Fibroblast of upper back skin (primary cell): ENCODE data around the gene LNX1.
A peak's percentile ranks its signal among the peaks of the same experiment; 100 is the strongest.

Experiments
- DNase-seq: peaks from one replicate; pipeline ENCODE4 v3.0.0-alpha.2; 2013

LNX1 gene

GRCh38 chr4:53532521-53532920 lies 58.8 kb downstream of the LNX1 start:
- DNase-seq: peak; percentile 80

DNA sequence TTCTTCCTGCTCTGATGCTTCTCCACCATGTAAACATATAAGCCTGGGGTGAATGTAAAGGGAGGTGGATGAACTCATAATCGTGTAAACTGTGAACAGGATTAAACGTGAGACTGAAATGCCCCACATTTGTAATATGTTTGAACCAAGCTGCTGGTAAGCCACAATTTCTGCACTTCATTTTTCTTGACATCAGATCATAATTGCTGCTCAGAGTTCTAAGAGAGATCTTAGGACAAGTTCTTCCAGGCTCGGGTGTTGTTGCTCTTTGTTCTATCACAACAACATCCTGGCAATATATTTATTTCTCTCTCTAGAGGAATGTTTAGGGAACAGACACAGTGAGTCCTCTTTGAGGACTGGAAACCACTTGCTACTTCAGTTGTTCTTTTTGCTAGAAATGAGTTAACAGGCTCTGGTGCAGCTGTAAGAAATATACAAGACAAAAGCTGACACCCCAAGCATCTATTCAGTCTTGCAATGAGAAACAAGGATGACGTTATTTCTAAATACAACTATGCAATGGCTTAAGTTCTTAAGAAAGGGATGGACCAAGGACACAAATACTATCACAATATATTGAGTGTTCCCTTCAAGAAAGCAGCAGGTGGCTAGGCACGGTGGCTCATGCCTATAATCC lies 59.6 kb downstream of the LNX1 start:
- DNase-seq: no peak

DNA sequence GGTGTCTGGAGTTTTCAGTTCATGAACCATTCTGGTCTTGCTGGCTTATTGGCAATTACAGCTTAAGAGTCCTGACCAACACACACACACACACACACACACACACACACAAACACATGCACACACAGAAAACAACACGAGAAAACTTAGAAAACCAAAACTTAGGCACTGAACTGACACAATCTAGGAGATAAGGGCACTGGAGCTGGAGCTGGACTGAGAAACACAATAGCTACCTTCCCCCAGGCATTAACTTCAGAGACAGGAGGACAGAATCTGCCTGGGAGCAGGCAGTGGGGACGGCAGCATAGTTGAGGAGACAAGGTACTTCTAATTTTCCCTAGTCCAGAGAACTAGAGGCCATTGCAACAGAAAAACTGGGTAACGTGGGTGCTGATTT lies 62.3 kb downstream of the LNX1 start:
- no peak for DNase-seq

DNA sequence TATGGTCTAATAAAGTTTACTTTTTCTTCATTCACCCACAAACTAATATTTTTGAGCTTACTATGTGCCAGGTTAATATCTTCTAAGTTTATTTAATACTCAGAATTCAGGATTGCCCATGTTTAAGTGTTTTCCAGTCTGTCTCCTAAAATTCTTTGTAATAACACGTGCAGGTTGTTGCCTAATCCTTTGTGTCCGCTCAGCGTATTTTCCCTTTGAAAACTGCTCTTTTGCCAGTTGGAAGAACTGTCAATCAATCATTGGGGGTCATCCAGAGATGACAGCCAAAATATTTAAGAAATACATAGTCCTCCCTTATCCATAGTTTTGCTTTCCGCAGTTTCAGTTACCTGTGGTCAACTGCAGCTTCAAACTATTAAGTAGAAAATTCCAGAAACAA lies 63.4 kb downstream of the LNX1 start:
- DNase-seq: no peak

GRCh38 chr4:53527326-53527725 lies 64.0 kb downstream of the LNX1 start:
- DNase-seq: no peak

DNA sequence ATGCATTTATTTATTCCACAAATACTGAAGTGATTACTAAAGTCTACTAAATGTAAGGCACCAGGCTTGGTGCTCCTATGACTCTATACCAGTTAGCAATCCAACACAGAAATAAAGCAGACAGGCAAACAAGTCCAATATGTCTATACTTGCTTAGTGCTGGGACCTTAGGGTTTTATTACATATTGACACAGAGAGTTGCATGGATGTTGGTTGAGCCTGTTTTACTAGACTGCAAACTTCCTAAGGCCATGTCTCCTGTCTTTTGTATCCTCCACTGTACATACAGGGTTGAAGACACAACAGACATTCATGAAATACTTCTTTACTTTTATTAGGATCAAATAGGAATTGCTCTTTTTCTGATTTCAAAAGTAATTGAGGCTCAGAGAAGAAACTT lies 69.0 kb downstream of the LNX1 start:
- DNase-seq: no peak

- DNase-seq: peak; percentile 55
Measured at GRCh38 chr4:53520116-53520515, 71.2 kb downstream of the LNX1 start.

- no peak for DNase-seq
Measured at GRCh38 chr4:53518807-53519206, 72.5 kb downstream of the LNX1 start.

- no peak for DNase-seq
Measured at GRCh38 chr4:53515076-53515475, 76.2 kb downstream of the LNX1 start.

DNA sequence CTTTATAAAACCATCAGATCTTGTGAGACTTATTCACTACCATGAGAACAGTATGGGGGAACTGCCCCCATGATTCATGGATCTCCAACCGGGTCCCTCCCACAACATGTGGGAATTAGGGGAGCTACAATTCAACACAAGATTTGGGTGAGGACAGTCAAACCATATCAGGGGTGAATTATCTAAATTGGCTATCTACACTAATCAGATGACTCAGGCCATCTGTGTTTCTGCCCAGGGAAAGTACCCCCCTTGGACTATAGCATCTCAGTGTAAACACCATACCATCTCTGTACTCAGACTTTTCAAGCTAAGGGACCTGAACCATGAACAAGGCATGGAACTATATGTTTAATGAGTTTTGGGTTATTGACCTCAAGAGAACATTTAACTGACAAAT lies 76.8 kb downstream of the LNX1 start:
- no peak for DNase-seq

GRCh38 chr4:53512608-53513007 lies 78.7 kb downstream of the LNX1 start:
- no peak for DNase-seq

DNA sequence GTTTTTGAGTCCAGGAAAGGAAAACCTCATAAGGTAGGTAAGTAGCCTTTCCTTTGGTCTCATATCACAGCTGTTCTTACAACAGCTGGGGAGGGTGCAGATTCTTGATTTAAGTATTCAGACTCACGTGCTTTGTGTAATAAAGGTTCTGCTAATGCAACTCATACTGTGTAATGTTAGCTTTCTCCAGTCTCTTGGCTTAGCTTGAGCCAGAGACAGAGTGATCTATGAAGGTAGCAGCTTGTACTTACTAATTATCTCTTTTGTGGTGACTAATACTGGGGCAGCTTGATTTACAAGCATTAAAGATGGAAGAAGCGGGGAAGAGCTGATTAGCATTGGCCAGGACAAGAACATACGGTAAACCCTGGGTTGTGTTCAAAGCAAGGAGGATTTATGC lies 80.3 kb downstream of the LNX1 start:
- DNase-seq: peak; percentile 31

- peak; percentile 25 for DNase-seq
Measured at GRCh38 chr4:53510321-53510720, 81.0 kb downstream of the LNX1 start.

GRCh38 chr4:53508446-53508845 lies 82.8 kb downstream of the LNX1 start:
- peak; percentile 76 for DNase-seq

DNA sequence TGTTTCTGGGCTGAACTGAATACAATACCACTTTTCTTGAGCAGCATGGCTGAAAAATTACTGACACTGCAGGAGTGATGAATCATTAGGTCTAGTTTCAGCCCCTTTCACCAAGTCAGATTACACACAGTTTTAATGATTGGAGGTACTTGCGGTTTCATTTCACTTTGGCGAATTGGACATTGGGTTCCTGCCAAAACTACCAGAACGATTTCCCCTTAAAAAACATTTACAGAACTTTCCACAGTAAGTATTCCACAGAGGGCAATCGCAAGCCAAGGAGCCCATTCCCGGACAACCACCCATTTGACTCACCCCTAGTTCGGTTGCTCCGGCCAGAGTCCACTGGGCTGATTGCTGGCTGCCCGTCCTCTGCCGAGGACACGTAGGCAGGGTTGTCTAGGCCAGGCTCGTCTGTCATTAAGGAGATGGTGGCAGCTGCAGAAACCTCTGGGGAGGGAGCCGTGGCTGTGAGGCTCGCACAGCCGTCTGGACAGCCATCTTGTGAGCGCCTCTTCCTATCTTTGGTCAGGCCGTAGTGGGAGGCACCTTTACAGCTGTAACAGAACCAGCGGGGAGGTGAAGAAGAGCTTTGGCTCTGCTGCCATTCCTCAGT lies 83.5 kb downstream of the LNX1 start:
- peak; percentile 94 for DNase-seq

DNA sequence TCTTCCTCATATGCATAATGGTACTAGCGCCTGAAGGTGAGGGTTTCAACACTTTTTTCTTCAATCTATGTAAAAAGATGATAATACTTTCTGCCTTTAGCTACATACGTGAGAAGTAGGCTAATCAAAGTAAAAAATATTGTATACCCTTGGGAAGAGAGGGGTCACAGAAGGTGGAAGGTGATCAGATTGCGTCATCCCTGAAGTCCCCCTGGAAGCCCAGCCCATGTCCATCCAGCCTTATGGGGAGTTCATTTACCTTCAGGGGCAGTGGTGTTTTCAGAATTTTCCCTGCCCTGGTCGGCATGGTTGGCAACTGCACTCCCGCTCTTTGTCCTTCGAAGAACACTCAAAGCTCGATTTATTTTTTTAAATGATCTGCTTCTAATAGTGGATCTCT lies 84.2 kb downstream of the LNX1 start:
- no peak for DNase-seq

DNA sequence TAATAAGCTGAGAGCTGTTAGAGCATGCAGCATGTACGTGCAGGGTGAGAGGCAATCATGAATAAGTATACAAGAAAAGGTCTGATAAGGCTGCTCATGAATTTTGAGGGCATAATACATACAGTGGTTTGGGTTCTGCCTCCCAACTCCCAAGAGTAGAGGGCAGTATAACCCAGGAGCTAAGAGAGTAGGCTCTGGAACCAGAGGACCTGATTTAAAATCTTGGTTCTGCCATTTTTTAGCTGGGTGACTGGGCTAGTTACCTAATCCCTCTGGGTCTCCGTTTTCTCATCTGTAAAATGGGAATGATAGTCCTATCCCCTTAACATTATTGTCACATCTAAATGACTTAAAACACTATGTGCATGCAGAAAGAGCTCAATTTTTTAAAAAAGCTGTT lies 85.3 kb downstream of the LNX1 start:
- no peak for DNase-seq

DNA sequence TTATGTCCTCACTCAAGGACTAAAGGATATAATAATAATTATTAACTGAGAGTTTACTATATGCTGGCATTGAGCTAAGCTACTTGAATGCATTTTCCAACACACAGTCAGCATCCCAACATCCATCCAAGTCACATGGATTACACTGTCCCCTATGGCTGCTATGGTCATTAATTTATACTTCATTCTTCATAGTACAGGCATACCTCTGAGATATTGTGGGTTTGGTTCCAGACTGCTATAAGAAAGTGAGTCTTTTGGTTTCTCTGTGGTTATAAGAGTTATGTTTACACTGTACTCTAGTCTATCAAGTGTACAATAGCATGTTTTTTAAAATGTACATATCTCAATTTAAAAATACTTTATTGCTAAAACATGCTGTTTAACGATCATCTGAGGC lies 89.2 kb downstream of the LNX1 start:
- DNase-seq: peak; percentile 70

DNA sequence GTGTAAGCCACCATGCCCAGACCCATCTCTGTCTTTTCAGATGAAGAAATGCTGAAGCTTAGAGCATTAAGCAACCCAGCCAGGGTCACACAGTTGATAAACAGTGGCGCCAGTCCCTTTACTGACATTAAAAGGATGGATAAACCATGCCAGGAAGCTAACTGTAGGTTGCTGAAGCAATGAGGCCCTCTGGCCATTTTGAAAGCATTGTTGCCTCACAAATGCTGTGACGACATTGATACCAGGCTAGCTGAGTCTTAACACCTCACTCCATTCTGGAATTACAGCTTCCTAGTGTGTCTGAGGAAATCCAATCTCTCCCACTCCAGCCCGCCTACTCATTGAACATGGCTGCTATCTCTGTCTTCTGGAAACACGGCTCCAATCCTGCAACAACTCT lies 89.7 kb downstream of the LNX1 start:
- no peak for DNase-seq

DNA sequence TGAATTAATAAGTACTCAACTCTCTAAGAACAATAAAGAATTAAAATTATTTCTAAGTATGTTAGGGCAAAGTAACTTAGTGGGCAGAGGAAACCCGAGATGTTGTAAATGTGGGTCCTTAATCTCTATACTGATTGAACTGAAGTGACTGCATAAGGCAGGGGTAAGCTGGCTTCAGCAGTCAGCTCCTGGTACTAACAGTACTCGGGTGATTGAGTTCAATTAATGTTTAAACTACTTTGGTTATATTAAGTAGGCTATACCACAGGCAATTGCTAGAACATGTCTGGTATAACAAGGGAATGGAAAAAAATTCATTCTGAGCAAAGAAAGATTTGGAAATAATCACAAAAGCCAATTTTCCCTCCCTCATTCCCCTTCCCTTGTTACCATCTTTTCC lies 90.7 kb downstream of the LNX1 start:
- DNase-seq: no peak

DNA sequence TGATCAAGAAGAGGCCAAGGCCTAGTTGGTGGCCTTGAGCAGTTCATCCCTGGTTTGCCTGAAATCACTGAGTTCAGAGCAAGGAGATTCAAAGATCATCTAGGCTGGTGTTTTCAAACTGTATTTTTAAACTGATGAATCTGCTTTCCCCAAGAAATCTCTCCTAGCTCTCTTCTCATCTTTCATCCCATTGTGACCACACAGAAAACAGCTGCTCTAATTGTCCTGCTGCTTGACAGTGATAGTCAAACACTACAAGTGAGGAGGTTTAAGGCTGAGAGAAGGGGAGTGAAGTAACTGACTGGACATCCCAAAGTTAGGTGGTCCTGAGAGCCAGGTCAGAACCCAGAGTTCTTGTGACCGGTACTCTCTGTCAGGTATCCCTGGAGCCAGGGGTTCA lies 91.5 kb downstream of the LNX1 start:
- DNase-seq: no peak

DNA sequence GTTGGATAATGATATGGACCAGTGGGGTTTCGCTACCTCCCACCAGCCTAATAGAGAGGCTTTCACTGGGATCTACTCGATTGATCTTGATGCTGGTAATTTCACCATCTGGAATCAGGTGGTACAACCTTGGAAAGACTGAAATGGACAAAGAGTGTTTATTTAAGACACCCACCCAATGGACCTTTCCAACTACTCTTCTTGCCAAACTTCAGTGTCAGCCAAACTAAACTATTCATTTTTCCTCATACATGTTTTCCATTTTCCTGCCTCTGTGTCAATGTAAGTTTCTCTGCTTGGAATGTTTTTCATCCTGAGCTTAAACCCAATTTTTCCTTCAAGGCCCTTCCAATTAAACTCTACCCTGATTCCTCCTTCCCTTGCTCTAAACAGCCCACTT lies 92.6 kb downstream of the LNX1 start:
- no peak for DNase-seq

GRCh38 chr4:53497487-53498244 lies 93.6 kb downstream of the LNX1 start:
- DNase-seq: peak; percentile 22

- no peak for DNase-seq
Measured at GRCh38 chr4:53494851-53495250, 96.4 kb downstream of the LNX1 start.
